Left lobe of liver (tissue), 2 donors: ENCODE data around the gene PRKAR2B. TPM values are rescaled to one million over a fixed set of nuclear protein-coding genes. Genes with fewer than 3 reads are reported as not detected.
"Not testable (repeated sequence)": the region's sequence is repeated elsewhere in the genome, so short reads cannot be mapped to it uniquely, and the experiment has no call there.

Source experiments
- ATAC-seq: fragments of 200-7000 bp; cut with Tn5 transposase; one replicate; pipeline ENCODE4 v1.9.1; 2020; ENCODE audit warnings: mild to moderate bottlenecking, moderate library complexity
- DNase-seq: peaks from one replicate; pipeline ENCODE4 v3.0.0-alpha.2; 2020; ENCODE audit warnings: low spot score
- total RNA-seq: library from RNA; stranded (reverse); gene quantifications from one replicate; pipeline ENCODE4 v1.2.1, GENCODE V29; 2021
- donor health status: DM: no; HTN: no; CAD: no; lungs with moderate emphysema.
- donor health status: DM: no; HTN: yes; CAD: no.

The PRKAR2B gene
- total RNA-seq, 1 donor from 2014 or later = 2.0 TPM

- ATAC-seq (no peak), DNase-seq (no peak)
These were observed 2.2 kb downstream of the PRKAR2B start for GRCh38 chr7:107046491-107047259.

GRCh38 chr7:107047902-107048782 is 3.6 kb downstream of the PRKAR2B start:
- no peak for DNase-seq
- ATAC-seq = no peak

- no peak for ATAC-seq
- no peak for DNase-seq
These were observed 4.4 kb downstream of the PRKAR2B start for GRCh38 chr7:107048783-107049418.

GRCh38 chr7:107049480-107049879 is 5.0 kb downstream of the PRKAR2B start:
- DNase-seq (no peak), ATAC-seq (no peak)

- DNase-seq = no peak
- no peak for ATAC-seq
These were observed 5.5 kb downstream of the PRKAR2B start for GRCh38 chr7:107049971-107050532.

- no peak for DNase-seq
- no peak for ATAC-seq
These were observed 6.9 kb downstream of the PRKAR2B start for GRCh38 chr7:107051376-107051775.

GRCh38 chr7:107054965-107055364 is 10.5 kb downstream of the PRKAR2B start:
- not testable (repeated sequence) for ATAC-seq, DNase-seq

GRCh38 chr7:107056058-107056457 is 11.6 kb downstream of the PRKAR2B start:
- ATAC-seq, DNase-seq: not testable (repeated sequence)

GRCh38 chr7:107056728-107057473 is 12.4 kb downstream of the PRKAR2B start:
- ATAC-seq (no peak), DNase-seq (no peak)

GRCh38 chr7:107057474-107057833 is 12.9 kb downstream of the PRKAR2B start:
- DNase-seq (no peak), ATAC-seq (no peak)

GRCh38 chr7:107059468-107059867 is 15.0 kb downstream of the PRKAR2B start:
- ATAC-seq (no peak), DNase-seq (no peak)

GRCh38 chr7:107063245-107064120 is 19.0 kb downstream of the PRKAR2B start:
- DNase-seq = no peak
- no peak for ATAC-seq

- ATAC-seq (no peak), DNase-seq (no peak)
These were observed 19.8 kb downstream of the PRKAR2B start for GRCh38 chr7:107064255-107064654.

- DNase-seq (no peak), ATAC-seq (no peak)
These were observed 21.4 kb downstream of the PRKAR2B start for GRCh38 chr7:107065929-107066247.

- ATAC-seq = no peak
These were observed 23.7 kb downstream of the PRKAR2B start for GRCh38 chr7:107068156-107068555.

GRCh38 chr7:107069457-107069856 is 25.0 kb downstream of the PRKAR2B start:
- DNase-seq (no peak), ATAC-seq (no peak)

More at GRCh38 chr7:107068156-107068555, 23.7 kb downstream of the PRKAR2B start:
- no peak for DNase-seq

- ATAC-seq (no peak), DNase-seq (no peak)
These were observed 26.2 kb downstream of the PRKAR2B start for GRCh38 chr7:107070710-107071109.

GRCh38 chr7:107071129-107071528 is 26.6 kb downstream of the PRKAR2B start:
- ATAC-seq = no peak
- DNase-seq = no peak

GRCh38 chr7:107072133-107072532 is 27.6 kb downstream of the PRKAR2B start:
- DNase-seq (no peak), ATAC-seq (no peak)
